OCI-LY3 (cell line): Measurements from ENCODE around the gene MRPL23.

ENCODE experiments used
- H2AFZ ChIP-seq: fragments of 200-600, 300-600 bp; shearing (Covaris generic); 2 replicates; pipeline ENCODE4 v1.6.0; 2014; ENCODE audit warnings: antibody characterized with exemption, low read depth, low read length
- H3K27ac ChIP-seq: fragments of 200-600, 300-600 bp; sonication (generic); 2 replicates; pipeline ENCODE4 v1.5.1; 2014; ENCODE audit warnings: mild to moderate bottlenecking, low read length, moderate library complexity, mixed read lengths
- H3K27me3 ChIP-seq: fragments of 200-600, 300-600 bp; sonication (generic); 2 replicates; pipeline ENCODE4 v1.6.1; 2014; ENCODE audit warnings: low read depth, low read length, mixed read lengths
- H3K36me3 ChIP-seq: fragments of 200-600, 300-600 bp; sonication (generic); replicated peaks from 2 replicates; pipeline ENCODE3; 2014; ENCODE audit warnings: low read depth, low read length, mixed read lengths
- H3K4me1 ChIP-seq: fragments of 300-600, 200-600 bp; sonication (generic); 2 replicates; pipeline ENCODE4 v1.6.1; 2014; ENCODE audit warnings: low read length, mixed read lengths
- H3K4me2 ChIP-seq: fragments of 200-600, 300-600 bp; sonication (generic); 2 replicates; pipeline ENCODE4 v1.6.1; 2014; ENCODE audit warnings: low read length, mixed read lengths
- H3K4me3 ChIP-seq: fragments of 300-600, 200-600 bp; sonication (generic); 2 replicates; pipeline ENCODE4 v1.5.1; 2014; ENCODE audit warnings: antibody characterized with exemption, mild to moderate bottlenecking, low read length, moderate library complexity
- H3K79me2 ChIP-seq: fragments of 300-600, 200-600 bp; shearing (Covaris generic); 2 replicates; pipeline ENCODE4 v1.6.1; 2014; ENCODE audit warnings: mild to moderate bottlenecking, low read length, mixed read lengths
- H3K9ac ChIP-seq: fragments of 300-600, 200-600 bp; shearing (Covaris generic); 2 replicates; pipeline ENCODE4 v1.6.0; 2014; ENCODE audit warnings: mild to moderate bottlenecking, low read length, moderate library complexity
- H3K9me3 ChIP-seq: fragments of 200-600, 300-600 bp; shearing (Covaris generic); 2 replicates; pipeline ENCODE4 v1.6.1; 2014; ENCODE audit warnings: low read length, mixed read lengths; ENCODE audit not compliant: insufficient read depth
- H4K20me1 ChIP-seq: fragments of 200-600, 300-600 bp; sonication (generic); 2 replicates; pipeline ENCODE4 v1.6.1; 2016; ENCODE audit warnings: low read length, mixed read lengths; ENCODE audit not compliant: insufficient read depth
- EZH2phosphoT487 ChIP-seq: fragments of 200-600 bp; shearing (Covaris generic); IDR thresholded peaks from 2 replicates; pipeline ENCODE4 v1.6.1; 2018; ENCODE audit warnings: antibody characterized with exemption, mixed run types, low read depth
- TF ChIP-seq, protein P1 (sequence below): fragments of 200-600, 300-600 bp; sonication (generic); IDR thresholded peaks from 2 replicates; pipeline ENCODE4 v1.5.1; 2014; ENCODE audit warnings: antibody characterized with exemption, low read length, low read depth

MRPL23 gene

DNA sequence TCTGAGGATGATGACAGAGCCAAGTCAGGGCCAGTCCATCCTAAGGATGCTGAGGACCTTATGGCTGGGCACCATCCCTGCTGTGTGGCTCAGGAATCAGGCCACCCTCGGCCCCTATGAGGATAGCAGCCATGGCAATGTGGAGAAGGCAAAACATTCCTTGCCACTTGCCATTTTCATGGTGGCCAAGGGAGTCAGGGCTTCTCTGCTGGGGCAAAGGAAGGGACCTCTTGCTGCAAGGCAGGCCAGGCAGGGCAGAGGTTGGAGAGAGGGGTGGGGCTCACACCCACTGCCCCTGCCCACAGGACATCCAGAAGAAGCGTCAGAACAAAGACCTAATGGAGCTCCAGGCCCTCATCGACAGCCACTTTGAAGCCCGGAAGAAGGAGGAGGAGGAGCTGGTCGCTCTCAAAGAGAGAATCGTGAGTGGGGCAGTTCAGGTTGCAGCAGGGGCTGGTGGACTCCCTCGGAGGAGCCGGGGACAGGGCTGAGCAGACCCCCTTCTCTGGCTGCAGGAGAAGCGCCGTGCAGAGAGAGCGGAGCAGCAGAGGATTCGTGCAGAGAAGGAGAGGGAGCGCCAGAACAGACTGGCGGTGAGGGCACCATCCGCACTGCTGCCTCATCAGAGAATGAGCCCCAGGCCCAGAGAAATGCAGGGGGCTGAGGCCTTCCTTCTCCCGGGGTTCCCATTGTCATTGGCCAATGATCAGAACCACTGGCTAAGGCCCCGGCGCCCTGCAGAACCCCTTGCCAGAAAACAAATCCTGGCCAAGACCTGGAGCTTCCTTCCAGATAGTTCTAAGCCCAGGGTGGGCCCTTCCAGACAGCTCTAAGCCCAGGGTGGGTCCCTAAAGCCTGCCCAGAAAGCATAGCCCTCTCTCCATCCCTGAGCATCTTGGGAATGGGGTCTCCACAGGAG lies 13.5 kb upstream of the MRPL23 start:
- Histone ChIP-seq H2AFZ (no peak overlapping the region), H3K9me3 (no peaks in the 10 kb centered on the region), H3K27me3 (0 out of 2 replicates have a peak, but pooled peaks cover 10% of the 10 kb centered on the region), H3K4me2 (no peak overlapping the region), H3K27ac (no peak overlapping the region), H3K36me3 (no peaks in the 10 kb centered on the region), H3K4me3 (no peak overlapping the region), H3K79me2 (no peaks in the 10 kb centered on the region), H3K4me1 (no peaks in the 10 kb centered on the region), H3K9ac (no peak overlapping the region), H4K20me1 (no peaks in the 10 kb centered on the region)
- TF ChIP-seq EZH2phosphoT487, result no peak
- TF ChIP-seq, protein P1, sequence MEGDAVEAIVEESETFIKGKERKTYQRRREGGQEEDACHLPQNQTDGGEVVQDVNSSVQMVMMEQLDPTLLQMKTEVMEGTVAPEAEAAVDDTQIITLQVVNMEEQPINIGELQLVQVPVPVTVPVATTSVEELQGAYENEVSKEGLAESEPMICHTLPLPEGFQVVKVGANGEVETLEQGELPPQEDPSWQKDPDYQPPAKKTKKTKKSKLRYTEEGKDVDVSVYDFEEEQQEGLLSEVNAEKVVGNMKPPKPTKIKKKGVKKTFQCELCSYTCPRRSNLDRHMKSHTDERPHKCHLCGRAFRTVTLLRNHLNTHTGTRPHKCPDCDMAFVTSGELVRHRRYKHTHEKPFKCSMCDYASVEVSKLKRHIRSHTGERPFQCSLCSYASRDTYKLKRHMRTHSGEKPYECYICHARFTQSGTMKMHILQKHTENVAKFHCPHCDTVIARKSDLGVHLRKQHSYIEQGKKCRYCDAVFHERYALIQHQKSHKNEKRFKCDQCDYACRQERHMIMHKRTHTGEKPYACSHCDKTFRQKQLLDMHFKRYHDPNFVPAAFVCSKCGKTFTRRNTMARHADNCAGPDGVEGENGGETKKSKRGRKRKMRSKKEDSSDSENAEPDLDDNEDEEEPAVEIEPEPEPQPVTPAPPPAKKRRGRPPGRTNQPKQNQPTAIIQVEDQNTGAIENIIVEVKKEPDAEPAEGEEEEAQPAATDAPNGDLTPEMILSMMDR, result no peak

DNA sequence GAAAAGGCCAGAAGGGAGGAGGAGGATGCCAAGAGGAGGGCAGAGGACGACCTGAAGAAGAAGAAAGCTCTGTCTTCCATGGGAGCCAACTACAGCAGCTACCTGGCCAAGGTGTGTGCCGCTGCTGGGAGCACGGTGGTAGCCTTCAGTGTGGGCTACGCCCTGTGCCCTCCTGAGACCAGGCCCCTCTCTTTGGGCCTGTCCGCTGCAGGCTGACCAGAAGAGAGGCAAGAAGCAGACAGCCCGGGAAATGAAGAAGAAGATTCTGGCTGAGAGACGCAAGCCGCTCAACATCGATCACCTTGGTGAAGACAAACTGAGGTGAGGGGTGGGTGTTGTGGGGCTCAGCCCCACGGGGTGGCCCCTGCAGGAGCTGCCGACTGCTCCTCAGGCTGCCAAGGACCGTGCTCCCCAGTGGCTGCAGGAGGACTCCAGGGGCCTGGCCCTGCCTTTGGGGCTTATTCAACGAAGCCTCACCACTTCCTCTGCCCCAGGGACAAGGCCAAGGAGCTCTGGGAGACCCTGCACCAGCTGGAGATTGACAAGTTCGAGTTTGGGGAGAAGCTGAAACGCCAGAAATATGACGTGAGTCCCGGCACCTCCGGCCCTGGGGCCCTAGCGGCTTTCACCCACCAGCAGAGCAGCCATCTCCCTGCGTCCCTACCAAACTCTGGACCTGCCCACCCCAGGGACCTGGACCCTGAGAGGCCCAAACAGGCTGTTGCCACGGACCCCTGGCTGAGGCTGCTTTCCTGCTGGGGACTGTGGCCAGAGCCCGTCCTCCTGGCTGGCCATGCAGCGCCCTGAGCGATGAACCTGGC lies 12.6 kb upstream of the MRPL23 start:
- no peak overlapping the region for H3K4me2 ChIP-seq
- no peaks in the 10 kb centered on the region for H3K79me2 ChIP-seq
- no peaks in the 10 kb centered on the region for H3K36me3 ChIP-seq
- no peaks in the 10 kb centered on the region for H3K9me3 ChIP-seq
- H3K27me3 ChIP-seq, result 0 out of 2 replicates have a peak, but pooled peaks cover 10% of the 10 kb centered on the region
- H3K27ac ChIP-seq, result no peak overlapping the region
- no peak for TF ChIP-seq EZH2phosphoT487
- TF ChIP-seq, protein P1, result no peak
- H3K4me1 ChIP-seq, result no peaks in the 10 kb centered on the region
- H3K4me3 ChIP-seq, result no peak overlapping the region
- H4K20me1 ChIP-seq, result no peaks in the 10 kb centered on the region
- H3K9ac ChIP-seq, result no peak overlapping the region
- H2AFZ ChIP-seq, result no peak overlapping the region

DNA sequence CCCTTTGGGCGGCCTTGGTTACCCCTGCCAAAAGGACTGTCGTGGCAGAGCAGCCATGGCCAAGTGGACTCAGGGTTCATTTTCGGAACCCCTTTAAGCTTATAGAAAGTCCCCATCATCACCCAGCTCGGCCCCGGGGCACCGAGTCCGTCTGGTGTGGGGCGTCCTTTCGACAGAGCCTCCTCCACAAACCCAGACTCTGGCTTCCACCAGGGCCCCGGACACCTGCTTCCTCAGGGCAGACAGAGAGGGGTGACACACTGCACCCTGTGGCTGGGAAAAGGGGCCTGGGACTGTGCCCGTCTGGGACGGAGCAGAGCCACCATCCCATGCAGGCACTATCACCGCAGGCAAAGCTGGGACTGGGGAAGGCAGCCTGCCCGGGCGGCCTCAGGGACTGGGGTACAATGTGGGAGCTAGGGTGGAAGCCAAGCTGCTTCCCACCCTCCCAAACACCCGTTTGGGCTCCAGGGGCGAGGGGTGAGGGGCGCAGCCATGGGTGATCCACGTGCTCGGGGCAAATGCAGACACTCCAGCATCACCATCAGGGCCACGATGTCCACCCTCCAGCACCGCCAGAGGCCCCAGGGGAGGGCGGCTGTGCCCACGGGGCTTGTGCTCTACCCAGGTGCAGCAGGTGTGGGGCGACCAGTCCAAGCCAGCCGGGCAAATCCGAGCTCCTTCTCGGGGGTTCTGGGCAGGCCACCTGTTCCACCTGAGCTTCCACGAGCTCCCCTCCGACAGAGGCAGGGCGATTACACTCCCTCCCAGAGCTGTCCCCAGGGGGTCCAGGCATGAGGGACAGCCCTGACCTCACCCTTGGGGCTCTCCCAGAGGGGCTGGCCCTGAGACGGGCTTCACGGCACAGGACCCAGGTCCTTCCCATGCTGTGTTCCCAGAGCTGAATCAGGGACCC lies 11.7 kb upstream of the MRPL23 start:
- Histone ChIP-seq H4K20me1 (no peaks in the 10 kb centered on the region), H3K4me2 (no peak overlapping the region), H2AFZ (no peak overlapping the region), H3K27ac (no peak overlapping the region), H3K36me3 (no peaks in the 10 kb centered on the region), H3K9me3 (no peaks in the 10 kb centered on the region), H3K4me1 (no peaks in the 10 kb centered on the region), H3K27me3 (0 out of 2 replicates have a peak, but pooled peaks cover 9% of the 10 kb centered on the region), H3K79me2 (no peaks in the 10 kb centered on the region), H3K4me3 (no peak overlapping the region), H3K9ac (no peak overlapping the region)
- TF ChIP-seq EZH2phosphoT487, result no peak
- TF ChIP-seq, protein P1, result no peak
